MG63 (cell line): ENCODE data around the gene RACGAP1. TPM values are rescaled to one million over a fixed set of nuclear protein-coding genes. Genes with fewer than 3 reads are reported as not detected.

Experiments used
- DNase-seq: peaks from one replicate; pipeline ENCODE4 v3.0.0-alpha.2; 2020
- H3K27me3 ChIP-seq: fragments of 250-450 bp; sonication (Bioruptor Pico); 2 replicates; pipeline ENCODE4 v1.5.1; 2020; ENCODE audit warnings: mild to moderate bottlenecking, moderate library complexity
- H3K36me3 ChIP-seq: fragments of 250-450 bp; sonication (Bioruptor Pico); 2 replicates; pipeline ENCODE4 v1.5.1; 2020; ENCODE audit warnings: mild to moderate bottlenecking, moderate library complexity
- H3K4me3 ChIP-seq: fragments of 250-450 bp; sonication (Bioruptor Pico); 2 replicates; pipeline ENCODE4 v1.5.1; 2020; ENCODE audit warnings: mild to moderate bottlenecking, moderate library complexity
- H3K9me3 ChIP-seq: fragments of 250-450 bp; sonication (Bioruptor Pico); 2 replicates; pipeline ENCODE4 v1.5.1; 2020; ENCODE audit warnings: mild to moderate bottlenecking, moderate library complexity
- total RNA-seq: library from RNA; depleted of rRNA; stranded (reverse); fragments of >200 nt; shearing (Covaris generic); gene quantifications from 2 replicates; pipeline ENCODE4 v1.2.3, GENCODE V29; 2014; ENCODE audit warnings: low replicate concordance; rRNA removed

Gene RACGAP1
- total RNA-seq, 1 experiment from 2014 or later: 166 TPM

- H3K27me3 ChIP-seq: no peaks in the 10 kb centered on the region
- no peak overlapping the region for H3K4me3 ChIP-seq
- no peak for DNase-seq
- no peaks in the 10 kb centered on the region for H3K36me3 ChIP-seq
- H3K9me3 ChIP-seq: no peaks in the 10 kb centered on the region
Observed at GRCh38 chr12:49946497-49946896, 78.8 kb downstream of the RACGAP1 start.

GRCh38 chr12:49946086-49946485, 79.2 kb downstream of the RACGAP1 start:
- no peaks in the 10 kb centered on the region for H3K27me3 ChIP-seq
- no peak overlapping the region for H3K4me3 ChIP-seq
- no peaks in the 10 kb centered on the region for H3K36me3 ChIP-seq
- DNase-seq: no peak
- no peaks in the 10 kb centered on the region for H3K9me3 ChIP-seq

GRCh38 chr12:49945394-49946080, 79.8 kb downstream of the RACGAP1 start:
- H3K9me3 ChIP-seq: no peaks in the 10 kb centered on the region
- peak overlapping the region; percentile 14; the same call in 1 of the 2 replicates for H3K4me3 ChIP-seq
- H3K27me3 ChIP-seq: no peaks in the 10 kb centered on the region
- no peaks in the 10 kb centered on the region for H3K36me3 ChIP-seq
- peak; percentile 85 for DNase-seq

GRCh38 chr12:49944718-49945117, 80.6 kb downstream of the RACGAP1 start:
- no peaks in the 10 kb centered on the region for H3K36me3 ChIP-seq
- H3K9me3 ChIP-seq: no peaks in the 10 kb centered on the region
- DNase-seq: no peak

GRCh38 chr12:49944046-49944445, 81.2 kb downstream of the RACGAP1 start:
- Histone ChIP-seq H3K9me3 (no peaks in the 10 kb centered on the region), H3K27me3 (no peaks in the 10 kb centered on the region), H3K4me3 (no peak overlapping the region), H3K36me3 (no peaks in the 10 kb centered on the region)
- no peak for DNase-seq

More at GRCh38 chr12:49944718-49945117, 80.6 kb downstream of the RACGAP1 start:
- no peak overlapping the region for H3K4me3 ChIP-seq
- H3K27me3 ChIP-seq: no peaks in the 10 kb centered on the region

- DNase-seq: no peak
- Histone ChIP-seq H3K36me3 (no peaks in the 10 kb centered on the region), H3K9me3 (no peaks in the 10 kb centered on the region), H3K27me3 (no peaks in the 10 kb centered on the region), H3K4me3 (no peak overlapping the region)
Observed at GRCh38 chr12:49943625-49943960, 81.7 kb downstream of the RACGAP1 start.

GRCh38 chr12:49942921-49943624, 82.2 kb downstream of the RACGAP1 start:
- Histone ChIP-seq H3K27me3 (no peaks in the 10 kb centered on the region), H3K9me3 (no peaks in the 10 kb centered on the region), H3K36me3 (no peaks in the 10 kb centered on the region), H3K4me3 (no peak overlapping the region)
- no peak for DNase-seq

GRCh38 chr12:49942512-49942893, 82.8 kb downstream of the RACGAP1 start:
- H3K36me3 ChIP-seq: no peaks in the 10 kb centered on the region
- H3K4me3 ChIP-seq: no peak overlapping the region

GRCh38 chr12:49941556-49942511, 83.5 kb downstream of the RACGAP1 start:
- Histone ChIP-seq H3K9me3 (no peaks in the 10 kb centered on the region), H3K27me3 (no peaks in the 10 kb centered on the region), H3K36me3 (no peaks in the 10 kb centered on the region), H3K4me3 (no peak overlapping the region)
- DNase-seq: no peak

More at GRCh38 chr12:49942512-49942893, 82.8 kb downstream of the RACGAP1 start:
- Histone ChIP-seq H3K9me3 (no peaks in the 10 kb centered on the region), H3K27me3 (no peaks in the 10 kb centered on the region)
- no peak for DNase-seq

- no peak for DNase-seq
Observed at GRCh38 chr12:49939707-49940106, 85.6 kb downstream of the RACGAP1 start.

GRCh38 chr12:49939307-49939706, 86.0 kb downstream of the RACGAP1 start:
- Histone ChIP-seq H3K36me3 (no peaks in the 10 kb centered on the region), H3K4me3 (no peak overlapping the region), H3K9me3 (no peaks in the 10 kb centered on the region), H3K27me3 (no peaks in the 10 kb centered on the region)
- DNase-seq: no peak

More at GRCh38 chr12:49939707-49940106, 85.6 kb downstream of the RACGAP1 start:
- no peaks in the 10 kb centered on the region for H3K9me3 ChIP-seq
- H3K27me3 ChIP-seq: no peaks in the 10 kb centered on the region
- no peaks in the 10 kb centered on the region for H3K36me3 ChIP-seq
- H3K4me3 ChIP-seq: no peak overlapping the region

Other genes starting within 250 kb of the RACGAP1 start
- gene NCKAP5L, start 197.1 kb downstream of the RACGAP1 start, total RNA-seq: 5.3 and 8.8 TPM in 2 replicates
- 1.8 and 5.8 TPM in 2 replicates for gene BCDIN3D, start 182.4 kb downstream of the RACGAP1 start, total RNA-seq
- not detected in 2 replicates for gene FAIM2, start 121.6 kb downstream of the RACGAP1 start, total RNA-seq
- not detected in 2 replicates for gene AQP2, start 74.8 kb downstream of the RACGAP1 start, total RNA-seq
- not detected in 2 replicates for gene AQP5, start 63.6 kb downstream of the RACGAP1 start, total RNA-seq
- gene AQP6, start 52.5 kb downstream of the RACGAP1 start, total RNA-seq: not detected in 2 replicates
- gene ASIC1, start 32.1 kb upstream of the RACGAP1 start, total RNA-seq: 1.5 and 1.7 TPM in 2 replicates
- 26.0 and 36.1 TPM in 2 replicates for gene SMARCD1, start 59.8 kb upstream of the RACGAP1 start, total RNA-seq
- not detected in 2 replicates for gene GPD1, start 78.5 kb upstream of the RACGAP1 start, total RNA-seq
- 20.1 and 39.3 TPM in 2 replicates for gene COX14, start 86.7 kb upstream of the RACGAP1 start, total RNA-seq
- gene CERS5, start 141.9 kb upstream of the RACGAP1 start, total RNA-seq: 38.6 and 40.3 TPM in 2 replicates